SK-N-SH (cell line): ENCODE data around the gene DISP2. TPM values are rescaled to one million over a fixed set of nuclear protein-coding genes. Genes with fewer than 3 reads are reported as not detected.

Experiments
- CTCF ChIA-PET: fragments of 300-600, 350-600 bp; formaldehyde crosslinking; extraction: SDS; loops from one replicate; lab custom pipeline; 2021; lab: Yijun Ruan, JAX
- POLR2A ChIA-PET: fragments of 350-600 bp; sonication (Branson Sonifier 250); formaldehyde crosslinking; extraction: SDS; loops from one replicate; lab custom pipeline; 2020; ENCODE audit warnings: antibody characterized with exemption, inconsistent platforms; lab: Yijun Ruan, JAX
- DNase-seq: peaks from one replicate; pipeline ENCODE4 v3.0.0; 2012
- H2AFZ ChIP-seq: fragments of 200-600 bp; sonication (generic); 2 replicates; pipeline ENCODE4 v1.8.1; 2016; ENCODE audit warnings: antibody characterized with exemption, mild to moderate bottlenecking, low read depth
- H3F3A ChIP-seq: fragments of 200-600 bp; sonication (generic); replicated peaks from 2 replicates; pipeline ENCODE3; 2016; ENCODE audit warnings: antibody characterized with exemption, mild to moderate bottlenecking; ENCODE audit not compliant: insufficient read depth
- H3K27ac ChIP-seq, 2 experiments: fragments of 200-500 bp in 1 of 2; fragments of 200-600 bp in 1 of 2; sonication (Bioruptor generic) in 1 of 2; sonication (generic), shearing (Covaris generic) in 1 of 2; 2 replicates each; pipeline versions ENCODE4 v1.5.1 to v1.6.1; 2014 to 2016; ENCODE audit warnings: low read depth in 2 of 2, inconsistent platforms in 1 of 2, low read length in 1 of 2, mild to moderate bottlenecking in 1 of 2, mixed read lengths in 1 of 2
- H3K27me3 ChIP-seq: fragments of 200-600 bp; sonication (generic), shearing (Covaris generic); 2 replicates; pipeline ENCODE4 v1.6.1; 2016; ENCODE audit warnings: mixed run types; ENCODE audit not compliant: insufficient read depth
- H3K36me3 ChIP-seq, 2 experiments: fragments of 200-500 bp in 1 of 2; fragments of 200-600 bp in 1 of 2; sonication (Bioruptor generic) in 1 of 2; sonication (generic) in 1 of 2; replicated peaks in 1 of 2; 2 replicates each; pipeline versions ENCODE3 to v1.5.1; 2014 to 2016; ENCODE audit warnings: low read length in 1 of 2, mild to moderate bottlenecking in 1 of 2; ENCODE audit not compliant: insufficient read depth in 2 of 2, control insufficient read depth in 1 of 2
- H3K4me1 ChIP-seq, 2 experiments: fragments of 200-500 bp in 1 of 2; fragments of 200-600 bp in 1 of 2; sonication (Bioruptor generic) in 1 of 2; sonication (generic), shearing (Covaris generic) in 1 of 2; 2 replicates each; pipeline versions ENCODE4 v1.5.1 to v1.6.1; 2014 to 2016; ENCODE audit warnings: low read depth in 1 of 2, low read length in 1 of 2, mixed run types in 1 of 2; ENCODE audit not compliant: insufficient read depth in 2 of 2, control insufficient read depth in 1 of 2
- H3K4me2 ChIP-seq: fragments of 200-600 bp; sonication (generic), shearing (Covaris generic); 2 replicates; pipeline ENCODE4 v1.6.1; 2017; ENCODE audit warnings: mixed run types
- H3K4me3 ChIP-seq, 2 experiments: fragments of 200-500 bp in 1 of 2; fragments of 200-600 bp in 1 of 2; sonication (Bioruptor generic) in 1 of 2; sonication (generic), shearing (Covaris generic) in 1 of 2; 2 replicates each; pipeline versions ENCODE4 v1.5.1 to v1.8.1; 2014 to 2016; ENCODE audit warnings: low read depth in 2 of 2, inconsistent platforms in 1 of 2, low read length in 1 of 2, mild to moderate bottlenecking in 1 of 2, mixed read lengths in 1 of 2, moderate library complexity in 1 of 2
- H3K79me2 ChIP-seq: fragments of 200-600 bp; sonication (generic); 2 replicates; pipeline ENCODE4 v1.8.1; 2017; ENCODE audit warnings: mild to moderate bottlenecking; ENCODE audit not compliant: insufficient read depth
- H3K9ac ChIP-seq: fragments of 200-600 bp; sonication (generic); 2 replicates; pipeline ENCODE4 v1.6.1; 2017; ENCODE audit warnings: mixed run types
- H3K9me2 ChIP-seq: fragments of 200-600 bp; sonication (generic); 2 replicates; pipeline ENCODE4 v1.6.1; 2017; ENCODE audit warnings: mixed run types
- H3K9me3 ChIP-seq: fragments of 200-600 bp; sonication (generic); 2 replicates; pipeline ENCODE4 v1.6.1; 2017; ENCODE audit warnings: mixed run types, mild to moderate bottlenecking, moderate library complexity
- H4K20me1 ChIP-seq: fragments of 200-600 bp; sonication (generic); 2 replicates; pipeline ENCODE4 v1.6.1; 2017; ENCODE audit warnings: mild to moderate bottlenecking, mixed run types; ENCODE audit not compliant: insufficient read depth
- EP300 ChIP-seq, 2 experiments: IDR thresholded peaks; 2 replicates each; pipeline versions ENCODE4 v1.4.0 to v1.6.1; 2012; ENCODE audit warnings: borderline replicate concordance in 1 of 2, low read depth in 1 of 2, low read length in 1 of 2
- FOSL2 ChIP-seq: IDR thresholded peaks from 2 replicates; pipeline ENCODE4 v1.4.0; 2012; ENCODE audit warnings: low read depth, mild to moderate bottlenecking, moderate library complexity, borderline replicate concordance
- GATA2 ChIP-seq: sonication (generic); formaldehyde crosslinking; IDR thresholded peaks from 2 replicates; pipeline ENCODE4 v1.5.0; 2020; ENCODE audit warnings: mild to moderate bottlenecking, missing genetic modification reagents
- MEF2A ChIP-seq: IDR thresholded peaks from 2 replicates; pipeline ENCODE4 v1.4.0; 2012; ENCODE audit warnings: low read depth, borderline replicate concordance
- NFIC ChIP-seq: IDR thresholded peaks from 2 replicates; pipeline ENCODE4 v1.4.0; 2012; ENCODE audit warnings: borderline replicate concordance
- NRF1 ChIP-seq: IDR thresholded peaks from 2 replicates; pipeline ENCODE4 v1.6.1; 2012; ENCODE audit warnings: low read depth, mild to moderate bottlenecking, low read length
- RAD21 ChIP-seq: IDR thresholded peaks from 2 replicates; pipeline ENCODE4 v1.6.1; 2012; ENCODE audit warnings: mild to moderate bottlenecking, low read length
- RCOR1 ChIP-seq: fragments of 150-350 bp; IDR thresholded peaks from 2 replicates; pipeline ENCODE4 v1.6.1; 2017; ENCODE audit warnings: antibody characterized with exemption, low read length
- RFX5 ChIP-seq: IDR thresholded peaks from 2 replicates; pipeline ENCODE4 v1.6.1; 2012; ENCODE audit warnings: mild to moderate bottlenecking, improper control_type of control experiment, low read length
- RXRA ChIP-seq: IDR thresholded peaks from 2 replicates; pipeline ENCODE4 v1.4.0; 2012; ENCODE audit warnings: low read depth, mild to moderate bottlenecking, borderline replicate concordance
- SIN3A ChIP-seq: IDR thresholded peaks from 2 replicates; pipeline ENCODE4 v1.6.1; 2012; ENCODE audit warnings: low read depth, mild to moderate bottlenecking, low read length, moderate library complexity, borderline replicate concordance
- SMC3 ChIP-seq: IDR thresholded peaks from 2 replicates; pipeline ENCODE4 v1.6.1; 2012; ENCODE audit warnings: low read depth, low read length, improper control_type of control experiment
- TAF1 ChIP-seq: IDR thresholded peaks from 2 replicates; pipeline ENCODE4 v1.6.1; 2012; ENCODE audit warnings: low read depth, mild to moderate bottlenecking, low read length, moderate library complexity, borderline replicate concordance
- TCF12 ChIP-seq: IDR thresholded peaks from 2 replicates; pipeline ENCODE4 v1.4.0; 2012
- TEAD4 ChIP-seq: IDR thresholded peaks from 2 replicates; pipeline ENCODE4 v1.4.0; 2012; ENCODE audit warnings: mild to moderate bottlenecking, borderline replicate concordance; ENCODE audit not compliant: insufficient read depth
- WGBS: methylation state at CpG from one replicate; pipeline ENCODE4 v1.1.6; 2017; ENCODE audit warnings: low lambda C conversion rate; 5-methylcytosine and 5-hydroxymethylcytosine counted together
- polyA plus RNA-seq, 3 experiments: library from polyadenylated mRNA; depleted of rRNA; stranded (reverse); fragments of >200 nt; gene quantifications; 2 replicates each; pipeline ENCODE4 v1.2.3, GENCODE V29; 2012
- TF ChIP-seq, protein P1 (sequence below): IDR thresholded peaks from 2 replicates; pipeline ENCODE4 v1.4.0; 2012; ENCODE audit warnings: low read depth
- TF ChIP-seq, protein P2 (sequence below): fragments of 150-350 bp; IDR thresholded peaks from 2 replicates; pipeline ENCODE4 v1.6.1; 2016; ENCODE audit warnings: mild to moderate bottlenecking, low read depth, low read length
- TF ChIP-seq, protein P3 (sequence below): IDR thresholded peaks from 2 replicates; pipeline ENCODE4 v1.4.0; 2012; ENCODE audit warnings: low read depth, borderline replicate concordance
- TF ChIP-seq, protein P4 (sequence below): IDR thresholded peaks from 2 replicates; pipeline ENCODE4 v1.6.1; 2012; ENCODE audit warnings: mild to moderate bottlenecking, low read depth, low read length, moderate library complexity
- TF ChIP-seq, protein P5 (sequence below): IDR thresholded peaks from 2 replicates; pipeline ENCODE4 v1.4.0; 2012; ENCODE audit warnings: low read depth, borderline replicate concordance

The DISP2 gene
- polyA plus RNA-seq, 1 of the 3 experiments (the other 2 are of a cell fraction), result 0.12 TPM

DNA sequence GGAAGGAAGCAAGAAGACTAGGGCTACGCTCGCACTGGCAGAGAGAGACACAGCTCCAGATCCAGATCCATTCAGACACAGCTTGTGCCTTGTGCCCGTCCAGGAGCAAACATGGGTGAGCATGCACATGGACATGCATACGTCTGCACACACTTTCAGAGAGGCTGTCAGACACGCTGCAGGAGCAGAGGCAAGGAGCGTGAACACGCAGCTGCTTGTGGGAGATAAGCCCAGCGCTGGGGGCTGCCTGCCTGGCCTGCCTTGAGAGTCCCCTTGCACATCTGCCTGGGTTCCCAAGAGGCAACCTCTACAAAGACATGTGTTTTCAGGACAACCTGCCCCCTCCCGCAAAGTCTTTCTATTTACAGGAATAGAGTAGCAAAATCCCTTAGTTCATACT is 69.2 kb downstream of the DISP2 start:
- POLR2A ChIA-PET, result no interaction called here
- H3K9me2 ChIP-seq, result no peaks in the 10 kb centered on the region
- no peak overlapping the region for H3K27ac ChIP-seq
- H3K9me3 ChIP-seq, result no peaks in the 10 kb centered on the region
- no peak overlapping the region for H2AFZ ChIP-seq
- H3K4me2 ChIP-seq, result no peak overlapping the region
- 100% methylated on average over 1 of the region's 9 CpGs for WGBS
- CTCF ChIA-PET, result interaction anchor here (1.0 to 16.9 kb wide), 3 partner anchors 59 to 106 kb away, joined by 3 to 299 read pairs (median 75); partner anchors contain the start of genes CCDC9B and INAFM2
- TF ChIP-seq FOSL2 (no peak), RFX5 (no peak), SMC3 (no peak), RCOR1 (no peak), TEAD4 (no peak), MEF2A (no peak), TAF1 (no peak)
- no peak overlapping the region for H3K4me3 ChIP-seq
- no peaks in the 10 kb centered on the region for H3K27me3 ChIP-seq
- no peaks in the 10 kb centered on the region for H3F3A ChIP-seq
- H4K20me1 ChIP-seq, result no peaks in the 10 kb centered on the region
- H3K4me1 ChIP-seq, result no peaks in the 10 kb centered on the region; a peak in 1 of 4 replicates
- H3K79me2 ChIP-seq, result no peaks in the 10 kb centered on the region
- H3K9ac ChIP-seq, result no peak overlapping the region
- H3K36me3 ChIP-seq, result no peaks in the 10 kb centered on the region
- DNase-seq, result no peak

DNA sequence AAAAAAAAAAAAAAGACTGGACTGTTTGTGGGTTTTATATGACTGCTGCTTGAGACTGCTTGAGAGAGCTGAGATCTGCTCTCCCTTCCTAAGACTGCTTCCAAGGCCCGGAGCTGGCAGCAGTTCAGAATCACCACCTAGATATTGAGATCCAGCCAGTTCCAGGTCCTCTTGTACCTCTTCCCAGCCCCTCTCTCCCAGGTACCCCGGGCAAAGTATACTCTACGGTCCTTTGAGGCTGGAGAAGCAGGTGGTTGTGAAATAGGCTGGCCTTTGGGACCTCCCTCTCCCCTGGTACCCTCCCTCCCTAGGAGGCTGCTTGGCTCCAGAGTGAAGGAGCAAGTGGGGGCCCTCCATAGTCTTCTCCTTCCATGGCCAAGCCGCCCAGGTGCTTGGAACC is 70.2 kb downstream of the DISP2 start:
- Histone ChIP-seq H3K79me2 (no peaks in the 10 kb centered on the region), H3F3A (no peaks in the 10 kb centered on the region), H3K4me3 (no peak overlapping the region), H3K9ac (no peak overlapping the region), H2AFZ (no peak overlapping the region), H3K27ac (no peak overlapping the region), H3K36me3 (no peaks in the 10 kb centered on the region), H4K20me1 (no peaks in the 10 kb centered on the region), H3K4me2 (no peak overlapping the region), H3K9me3 (no peaks in the 10 kb centered on the region), H3K27me3 (no peaks in the 10 kb centered on the region), H3K4me1 (no peaks in the 10 kb centered on the region; a peak in 1 of 4 replicates), H3K9me2 (no peaks in the 10 kb centered on the region)
- ChIA-PET POLR2A (no interaction called here), CTCF (interaction anchor here (0.6 to 16.9 kb wide), 3 partner anchors 88 to 456 kb away, joined by 3 to 299 read pairs (median 4); partner anchors contain the start of gene CCDC9B)
- TF ChIP-seq EP300 (IDR thresholded peaks at IDR 0.05; ENCODE audit: borderline replicate concordance in 1 of 2, low read depth in 1 of 2, low read length in 1 of 2) (no peak), RCOR1 (no peak), NRF1 (no peak), GATA2 (CRISPR knock-in tag) (no peak), RAD21 (no peak), RFX5 (no peak), SIN3A (no peak), MEF2A (no peak), TCF12 (no peak), TEAD4 (no peak), RXRA (no peak), NFIC (no peak)
- TF ChIP-seq, protein P1, sequence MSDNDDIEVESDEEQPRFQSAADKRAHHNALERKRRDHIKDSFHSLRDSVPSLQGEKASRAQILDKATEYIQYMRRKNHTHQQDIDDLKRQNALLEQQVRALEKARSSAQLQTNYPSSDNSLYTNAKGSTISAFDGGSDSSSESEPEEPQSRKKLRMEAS, result no peak
- TF ChIP-seq, protein P2, sequence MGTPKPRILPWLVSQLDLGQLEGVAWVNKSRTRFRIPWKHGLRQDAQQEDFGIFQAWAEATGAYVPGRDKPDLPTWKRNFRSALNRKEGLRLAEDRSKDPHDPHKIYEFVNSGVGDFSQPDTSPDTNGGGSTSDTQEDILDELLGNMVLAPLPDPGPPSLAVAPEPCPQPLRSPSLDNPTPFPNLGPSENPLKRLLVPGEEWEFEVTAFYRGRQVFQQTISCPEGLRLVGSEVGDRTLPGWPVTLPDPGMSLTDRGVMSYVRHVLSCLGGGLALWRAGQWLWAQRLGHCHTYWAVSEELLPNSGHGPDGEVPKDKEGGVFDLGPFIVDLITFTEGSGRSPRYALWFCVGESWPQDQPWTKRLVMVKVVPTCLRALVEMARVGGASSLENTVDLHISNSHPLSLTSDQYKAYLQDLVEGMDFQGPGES, result no peak
- TF ChIP-seq, protein P3, sequence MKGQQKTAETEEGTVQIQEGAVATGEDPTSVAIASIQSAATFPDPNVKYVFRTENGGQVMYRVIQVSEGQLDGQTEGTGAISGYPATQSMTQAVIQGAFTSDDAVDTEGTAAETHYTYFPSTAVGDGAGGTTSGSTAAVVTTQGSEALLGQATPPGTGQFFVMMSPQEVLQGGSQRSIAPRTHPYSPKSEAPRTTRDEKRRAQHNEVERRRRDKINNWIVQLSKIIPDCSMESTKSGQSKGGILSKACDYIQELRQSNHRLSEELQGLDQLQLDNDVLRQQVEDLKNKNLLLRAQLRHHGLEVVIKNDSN, result no peak
- TF ChIP-seq, protein P4, sequence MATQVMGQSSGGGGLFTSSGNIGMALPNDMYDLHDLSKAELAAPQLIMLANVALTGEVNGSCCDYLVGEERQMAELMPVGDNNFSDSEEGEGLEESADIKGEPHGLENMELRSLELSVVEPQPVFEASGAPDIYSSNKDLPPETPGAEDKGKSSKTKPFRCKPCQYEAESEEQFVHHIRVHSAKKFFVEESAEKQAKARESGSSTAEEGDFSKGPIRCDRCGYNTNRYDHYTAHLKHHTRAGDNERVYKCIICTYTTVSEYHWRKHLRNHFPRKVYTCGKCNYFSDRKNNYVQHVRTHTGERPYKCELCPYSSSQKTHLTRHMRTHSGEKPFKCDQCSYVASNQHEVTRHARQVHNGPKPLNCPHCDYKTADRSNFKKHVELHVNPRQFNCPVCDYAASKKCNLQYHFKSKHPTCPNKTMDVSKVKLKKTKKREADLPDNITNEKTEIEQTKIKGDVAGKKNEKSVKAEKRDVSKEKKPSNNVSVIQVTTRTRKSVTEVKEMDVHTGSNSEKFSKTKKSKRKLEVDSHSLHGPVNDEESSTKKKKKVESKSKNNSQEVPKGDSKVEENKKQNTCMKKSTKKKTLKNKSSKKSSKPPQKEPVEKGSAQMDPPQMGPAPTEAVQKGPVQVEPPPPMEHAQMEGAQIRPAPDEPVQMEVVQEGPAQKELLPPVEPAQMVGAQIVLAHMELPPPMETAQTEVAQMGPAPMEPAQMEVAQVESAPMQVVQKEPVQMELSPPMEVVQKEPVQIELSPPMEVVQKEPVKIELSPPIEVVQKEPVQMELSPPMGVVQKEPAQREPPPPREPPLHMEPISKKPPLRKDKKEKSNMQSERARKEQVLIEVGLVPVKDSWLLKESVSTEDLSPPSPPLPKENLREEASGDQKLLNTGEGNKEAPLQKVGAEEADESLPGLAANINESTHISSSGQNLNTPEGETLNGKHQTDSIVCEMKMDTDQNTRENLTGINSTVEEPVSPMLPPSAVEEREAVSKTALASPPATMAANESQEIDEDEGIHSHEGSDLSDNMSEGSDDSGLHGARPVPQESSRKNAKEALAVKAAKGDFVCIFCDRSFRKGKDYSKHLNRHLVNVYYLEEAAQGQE, result no peak
- TF ChIP-seq, protein P5, sequence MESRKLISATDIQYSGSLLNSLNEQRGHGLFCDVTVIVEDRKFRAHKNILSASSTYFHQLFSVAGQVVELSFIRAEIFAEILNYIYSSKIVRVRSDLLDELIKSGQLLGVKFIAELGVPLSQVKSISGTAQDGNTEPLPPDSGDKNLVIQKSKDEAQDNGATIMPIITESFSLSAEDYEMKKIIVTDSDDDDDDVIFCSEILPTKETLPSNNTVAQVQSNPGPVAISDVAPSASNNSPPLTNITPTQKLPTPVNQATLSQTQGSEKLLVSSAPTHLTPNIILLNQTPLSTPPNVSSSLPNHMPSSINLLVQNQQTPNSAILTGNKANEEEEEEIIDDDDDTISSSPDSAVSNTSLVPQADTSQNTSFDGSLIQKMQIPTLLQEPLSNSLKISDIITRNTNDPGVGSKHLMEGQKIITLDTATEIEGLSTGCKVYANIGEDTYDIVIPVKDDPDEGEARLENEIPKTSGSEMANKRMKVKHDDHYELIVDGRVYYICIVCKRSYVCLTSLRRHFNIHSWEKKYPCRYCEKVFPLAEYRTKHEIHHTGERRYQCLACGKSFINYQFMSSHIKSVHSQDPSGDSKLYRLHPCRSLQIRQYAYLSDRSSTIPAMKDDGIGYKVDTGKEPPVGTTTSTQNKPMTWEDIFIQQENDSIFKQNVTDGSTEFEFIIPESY, result no peak
- 61% methylated on average over 2 of the region's 4 CpGs for WGBS
- no peak for DNase-seq
